Lung (tissue), 14 donors: ENCODE measurements around the gene DAZ2. TPM values are rescaled to one million over a fixed set of nuclear protein-coding genes. Genes with fewer than 3 reads are reported as not detected.
"Not testable (repeated sequence)": the region's sequence is repeated elsewhere in the genome, so short reads cannot be mapped to it uniquely, and the experiment has no call there.

Source experiments
- ATAC-seq: fragments of 200-7000 bp; cut with Tn5 transposase; one replicate; pipeline ENCODE4 v1.9.1; 2020; ENCODE audit warnings: moderate number of reproducible peaks; ENCODE audit not compliant: insufficient read depth, low FRiP score
- DNase-seq, 3 donors: peaks; one replicate each; pipeline ENCODE4 v3.0.0-alpha.2; 2013 to 2017
- H3K27ac ChIP-seq, 2 donors: one replicate each; pipeline ENCODE4 v1.5.1; 2013; ENCODE audit warnings: mild to moderate bottlenecking in 2 of 2, moderate library complexity in 2 of 2, control low read depth in 1 of 2, inconsistent platforms in 1 of 2, low read depth in 1 of 2, low read length in 1 of 2
- H3K27me3 ChIP-seq, 3 donors: one replicate each; pipeline ENCODE4 v1.5.1; 2013; ENCODE audit warnings: low read length in 2 of 3; ENCODE audit not compliant: control insufficient read depth in 3 of 3, insufficient read depth in 3 of 3
- H3K36me3 ChIP-seq, 4 donors: one replicate each; pipeline ENCODE4 v1.5.1; 2013; ENCODE audit warnings: low read length in 4 of 4, mild to moderate bottlenecking in 1 of 4, moderate library complexity in 1 of 4; ENCODE audit not compliant: control insufficient read depth in 4 of 4, insufficient read depth in 4 of 4
- H3K4me1 ChIP-seq, 5 donors: one replicate each; pipeline ENCODE4 v1.5.1; 2013; ENCODE audit warnings: low read length in 5 of 5, mild to moderate bottlenecking in 2 of 5, moderate library complexity in 1 of 5; ENCODE audit not compliant: control insufficient read depth in 5 of 5, insufficient read depth in 5 of 5
- H3K4me3 ChIP-seq: one replicate; pipeline ENCODE4 v1.5.1; 2013; ENCODE audit warnings: mild to moderate bottlenecking, control low read depth, moderate library complexity
- H3K9ac ChIP-seq, 2 donors: one replicate each; pipeline ENCODE4 v1.5.1; 2013; ENCODE audit warnings: low read length in 2 of 2, control low read depth in 1 of 2; ENCODE audit not compliant: insufficient read depth in 1 of 2
- H3K9me3 ChIP-seq, 4 donors: one replicate each; pipeline ENCODE4 v1.5.1; 2013; ENCODE audit warnings: low read length in 3 of 4, mild to moderate bottlenecking in 1 of 4, moderate library complexity in 1 of 4; ENCODE audit not compliant: control insufficient read depth in 4 of 4, insufficient read depth in 3 of 4
- WGBS, 2 donors: extraction: QIAGEN DNeasy Blood & Tissue Kit; methylation state at CpG; one replicate each; pipeline ENCODE4 v1.1.7; 2013; 5-methylcytosine and 5-hydroxymethylcytosine counted together
- long read RNA-seq, 5 donors: transcript quantifications; one replicate each; lab custom pipeline, GENCODE V29; 2026
- polyA plus RNA-seq, 2 donors: library from polyadenylated mRNA; stranded (reverse); fragments of 200-250 nt; gene quantifications; one replicate each; pipeline ENCODE4 v1.2.1, GENCODE V29; 2013
- total RNA-seq, 2 donors: library from RNA; depleted of rRNA in 1 of 2; stranded (reverse); fragments of >200 nt in 1 of 2; gene quantifications; one replicate each; pipeline ENCODE4 v1.2.1, GENCODE V29; 2014 to 2021
- donor health status: Bipolar disorder and iron deficiency.
- donor health status: healthy.
- donor health status: DM: yes; HTN: yes; CAD: no.

Gene DAZ2
- total RNA-seq: not detected
- not detected for polyA plus RNA-seq
- long read RNA-seq, donor 1: 0 reads
- long read RNA-seq, donor 2: 0 reads
- long read RNA-seq, donor 3: 0 reads
- long read RNA-seq, donor 4: 0 reads
- long read RNA-seq, donor 5: 0 reads

GRCh38 chrY:23219233-23219632, at the start of gene DAZ2:
Gene DAZ2 (plus strand): TSS chrY:23219533. CDS start chrY:23219741, 208 bp downstream.
- not testable (repeated sequence) for H3K4me1 ChIP-seq, H3K9ac ChIP-seq, H3K27me3 ChIP-seq, DNase-seq, H3K27ac ChIP-seq, H3K9me3 ChIP-seq, H3K4me3 ChIP-seq, ATAC-seq, H3K36me3 ChIP-seq
- no CpG with 5 or more reads among the region's 23 CpGs for WGBS, 2 donors

GRCh38 chrY:23198908-23199307, 20.4 kb upstream of the DAZ2 start, which contains the start of gene DAZ1:
Gene DAZ1 (minus strand): TSS chrY:23199008. CDS start chrY:23198800, 208 bp downstream.
- H3K4me1 ChIP-seq: not testable (repeated sequence)

GRCh38 chrY:23207455-23207854, 11.9 kb upstream of the DAZ2 start:
- H3K4me1 ChIP-seq, H3K9ac ChIP-seq, H3K9me3 ChIP-seq, H3K27me3 ChIP-seq, ATAC-seq, H3K27ac ChIP-seq, H3K36me3 ChIP-seq, H3K4me3 ChIP-seq, DNase-seq: not testable (repeated sequence)
- no CpG with 5 or more reads among the region's 4 CpGs for WGBS, 2 donors

More at GRCh38 chrY:23198908-23199307, 20.4 kb upstream of the DAZ2 start, which contains the start of gene DAZ1:
- DNase-seq, H3K9me3 ChIP-seq, H3K27me3 ChIP-seq, H3K4me3 ChIP-seq, H3K9ac ChIP-seq, ATAC-seq, H3K36me3 ChIP-seq, H3K27ac ChIP-seq: not testable (repeated sequence)
- WGBS, 2 donors: no CpG with 5 or more reads among the region's 23 CpGs

- H3K9me3 ChIP-seq, H3K4me1 ChIP-seq, ATAC-seq, DNase-seq, H3K27me3 ChIP-seq, H3K4me3 ChIP-seq, H3K9ac ChIP-seq, H3K36me3 ChIP-seq, H3K27ac ChIP-seq: not testable (repeated sequence)
- WGBS, 2 donors: no CpG with 5 or more reads among the region's 4 CpGs
These were observed 9.4 kb upstream of the DAZ2 start for GRCh38 chrY:23209802-23210495.

- not testable (repeated sequence) for H3K9ac ChIP-seq, H3K27me3 ChIP-seq, DNase-seq, H3K9me3 ChIP-seq, H3K4me1 ChIP-seq, ATAC-seq, H3K4me3 ChIP-seq, H3K27ac ChIP-seq, H3K36me3 ChIP-seq
- WGBS, 2 donors: no CpG with 5 or more reads among the region's 4 CpGs
These were observed 8.7 kb upstream of the DAZ2 start for GRCh38 chrY:23210681-23211080.

Other genes starting within 250 kb of the DAZ2 start
- gene BPY2, start 235.3 kb upstream of the DAZ2 start, total RNA-seq: not detected
- gene BPY2, start 235.3 kb upstream of the DAZ2 start, polyA plus RNA-seq: not detected
- gene DAZ1, start 20.5 kb upstream of the DAZ2 start, total RNA-seq: not detected
- gene DAZ1, start 20.5 kb upstream of the DAZ2 start, polyA plus RNA-seq: not detected